ENCODE results near the gene SASH1. TPM values are rescaled to one million over a fixed set of nuclear protein-coding genes. Genes with fewer than 3 reads are reported as not detected.

SASH1 gene
- total RNA-seq, 1 experiment from 2014 or later: 33.2 TPM

GRCh38 chr6:148430897-148431296 lies 88.3 kb downstream of the SASH1 start:
- Histone ChIP-seq H4K8ac (replicated peaks; ENCODE audit: insufficient read length, low read depth, low read length) (no peak overlapping the region), H3K4me1 (ENCODE audit: insufficient read depth, low read length) (no peaks in the 10 kb centered on the region; the same call in 1 of the 2 replicates), H4K5ac (ENCODE audit: insufficient read length, low read depth, low read length) (no peak overlapping the region), H3K4ac (ENCODE audit: low read depth, low read length) (no peak overlapping the region), H4K20me1 (ENCODE audit: control insufficient read depth, insufficient read depth, insufficient read length) (no peaks in the 10 kb centered on the region), H2AK5ac (ENCODE audit: insufficient read length, low read length) (no peak overlapping the region), H3K9me3 (ENCODE audit: control insufficient read depth, low read depth, low read length) (no peaks in the 10 kb centered on the region), H3K56ac (ENCODE audit: insufficient read length, low read depth, low read length) (no peak overlapping the region), H3K23me2 (ENCODE audit: insufficient read length, low read depth, low read length, poor library complexity, severe bottlenecking) (no peaks in the 10 kb centered on the region), H3K23ac (ENCODE audit: insufficient read length, low read depth, low read length) (no peak overlapping the region), H3K18ac (ENCODE audit: insufficient read length, low read depth, low read length) (no peak overlapping the region), H2BK5ac (ENCODE audit: insufficient read length, low read length) (no peak overlapping the region), H3K27ac (ENCODE audit: insufficient read length, low read depth, low read length) (no peak overlapping the region), H3K27me3 (ENCODE audit: insufficient read depth, low read length) (no peaks in the 10 kb centered on the region), H3K79me2 (ENCODE audit: insufficient read depth, low read length) (no peaks in the 10 kb centered on the region; the same call in 1 of the 2 replicates), H2BK12ac (ENCODE audit: insufficient read length, low read depth, low read length) (no peak overlapping the region), H3K4me2 (ENCODE audit: insufficient read depth, insufficient read length, low read length) (no peak overlapping the region), H2BK15ac (ENCODE audit: low read depth, low read length) (no peak overlapping the region), H2BK120ac (ENCODE audit: low read depth, low read length, poor library complexity, severe bottlenecking) (no peak overlapping the region), H3K14ac (ENCODE audit: insufficient read depth, low read length) (no peak overlapping the region), H2BK20ac (ENCODE audit: low read depth, low read length, poor library complexity, severe bottlenecking) (no peak overlapping the region), H4K91ac (ENCODE audit: insufficient read length, low read depth, low read length) (no peak overlapping the region), H3K9ac (ENCODE audit: extremely low read depth, insufficient read length, low read length) (no peak overlapping the region), H2AFZ (ENCODE audit: low read length) (no peak overlapping the region), H3K79me1 (ENCODE audit: insufficient read depth, low read depth, low read length, poor library complexity, severe bottlenecking) (no peaks in the 10 kb centered on the region), H3T11ph (ENCODE audit: low read length) (no peak overlapping the region)
- WGBS (ENCODE audit: extremely low coverage, insufficient read length, low lambda C conversion rate): no CpG with 5 or more reads among the region's 8 CpGs
- no peak for TF ChIP-seq CTCF (conservative IDR thresholded peaks at IDR 0.05)
- Mint-ChIP-seq H3K36me3 (ENCODE audit: insufficient read depth in 1 of 3, low read depth in 3 of 3) (peaks cover 0 to 5% (median 2%) of the 10 kb centered on the region in 3 experiments; a peak in 2 of 7 replicates), H3K9me3 (no peaks in the 10 kb centered on the region), H3K4me3 (no peak overlapping the region), H3K27me3 (ENCODE audit: low read depth) (no peaks in the 10 kb centered on the region), H3K27ac (no peak overlapping the region), H3K4me1 (peaks cover 10% of the 10 kb centered on the region in 2 experiments)
- DNase-seq: no peak
